Suprapubic skin (tissue), 3 donors: ENCODE data around the gene HERC2.

Experiments
- POLR2AphosphoS5 ChIP-seq, 3 donors: sonication (generic); formaldehyde crosslinking; IDR thresholded peaks; one replicate each; pipeline ENCODE4 v1.6.1; 2017; ENCODE audit warnings: antibody characterized with exemption in 3 of 3
- TF ChIP-seq, protein P1 (sequence below), 2 donors: fragments of 200-600 bp in 1 of 2; fragments of 450-650 bp in 1 of 2; sonication (generic) in 1 of 2; IDR thresholded peaks; one replicate each; pipeline ENCODE4 v1.5.1; 2016 to 2019; ENCODE audit warnings: antibody characterized with exemption in 2 of 2, mild to moderate bottlenecking in 1 of 2, moderate library complexity in 1 of 2

DNA sequence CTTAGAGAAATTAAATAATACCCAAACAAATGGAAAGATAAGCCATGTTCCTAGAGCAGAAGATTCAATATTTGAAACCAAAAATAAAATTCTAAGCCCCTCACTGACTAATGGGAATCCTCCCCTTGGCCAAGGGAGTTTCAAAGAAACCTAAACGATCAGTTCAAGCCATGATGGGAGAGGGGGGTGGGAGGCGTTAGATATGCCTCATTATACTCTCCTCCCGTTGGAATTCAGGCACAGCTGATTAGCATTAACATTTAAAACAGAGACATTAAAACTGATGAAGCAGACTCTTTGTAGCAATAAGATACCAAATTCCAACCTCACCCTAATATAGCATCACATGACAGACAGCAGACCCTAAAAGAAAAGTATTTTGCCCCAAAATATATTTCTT, 255.7 kb downstream of the HERC2 start:
- TF ChIP-seq, protein P1, sequence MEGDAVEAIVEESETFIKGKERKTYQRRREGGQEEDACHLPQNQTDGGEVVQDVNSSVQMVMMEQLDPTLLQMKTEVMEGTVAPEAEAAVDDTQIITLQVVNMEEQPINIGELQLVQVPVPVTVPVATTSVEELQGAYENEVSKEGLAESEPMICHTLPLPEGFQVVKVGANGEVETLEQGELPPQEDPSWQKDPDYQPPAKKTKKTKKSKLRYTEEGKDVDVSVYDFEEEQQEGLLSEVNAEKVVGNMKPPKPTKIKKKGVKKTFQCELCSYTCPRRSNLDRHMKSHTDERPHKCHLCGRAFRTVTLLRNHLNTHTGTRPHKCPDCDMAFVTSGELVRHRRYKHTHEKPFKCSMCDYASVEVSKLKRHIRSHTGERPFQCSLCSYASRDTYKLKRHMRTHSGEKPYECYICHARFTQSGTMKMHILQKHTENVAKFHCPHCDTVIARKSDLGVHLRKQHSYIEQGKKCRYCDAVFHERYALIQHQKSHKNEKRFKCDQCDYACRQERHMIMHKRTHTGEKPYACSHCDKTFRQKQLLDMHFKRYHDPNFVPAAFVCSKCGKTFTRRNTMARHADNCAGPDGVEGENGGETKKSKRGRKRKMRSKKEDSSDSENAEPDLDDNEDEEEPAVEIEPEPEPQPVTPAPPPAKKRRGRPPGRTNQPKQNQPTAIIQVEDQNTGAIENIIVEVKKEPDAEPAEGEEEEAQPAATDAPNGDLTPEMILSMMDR (IDR thresholded peaks at IDR 0.05) = no peak
- no peak for TF ChIP-seq POLR2AphosphoS5 (IDR thresholded peaks at IDR 0.05)
